NCI-H82 treated with DMSO at 0.1 percent for 48 hours (cell line): ENCODE data around the gene SLC17A5.
"Not testable (repeated sequence)": the region's sequence is repeated elsewhere in the genome, so short reads cannot be mapped to it uniquely, and the experiment has no call there.

Experiments used
- DNase-seq: peaks from one replicate; lab custom pipeline; 2025; ENCODE audit not compliant: unreplicated experiment; lab: John Stamatoyannopoulos, UW

Gene SLC17A5

DNA sequence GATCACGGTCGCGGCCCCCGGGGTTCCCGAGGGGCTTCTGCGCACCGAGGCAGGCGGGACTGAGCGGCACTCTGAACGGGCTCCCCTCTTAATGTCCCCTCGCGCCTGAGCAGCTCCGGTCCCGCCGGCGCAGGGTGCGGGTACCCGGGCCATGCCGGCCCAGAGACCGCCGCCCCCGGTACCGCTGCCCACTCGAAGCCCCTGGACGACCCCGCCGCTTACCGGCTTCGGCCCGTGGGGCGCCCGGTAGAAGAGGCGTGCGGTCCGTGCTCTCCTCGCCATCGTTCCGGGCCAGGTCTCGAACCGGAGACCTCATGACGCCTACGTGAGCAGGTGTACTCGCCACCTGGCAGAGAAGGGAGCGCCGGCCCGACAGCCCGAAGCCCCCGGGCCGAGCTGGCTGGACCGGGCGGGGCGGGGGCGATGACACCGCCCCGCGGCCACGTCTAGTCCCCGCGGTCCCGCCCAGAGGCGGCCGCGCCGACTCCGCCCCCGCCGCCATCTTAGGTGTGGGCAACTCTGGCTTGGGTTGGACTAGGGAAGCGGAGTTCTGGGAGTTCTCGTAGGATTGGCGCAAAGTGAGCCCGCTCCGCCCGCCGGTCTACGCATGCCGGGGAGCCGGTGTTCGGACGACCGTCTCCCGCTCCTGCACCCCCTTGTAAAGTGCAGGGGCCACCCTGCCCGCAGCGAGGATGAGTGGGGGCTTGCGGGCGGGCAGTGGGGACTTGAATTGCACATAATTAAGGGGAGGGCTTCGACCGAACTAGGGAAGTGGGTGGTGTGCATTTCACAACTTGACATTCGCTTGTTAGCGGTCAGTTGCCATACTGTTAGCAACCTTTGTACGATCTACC is at the start of gene SLC17A5:
TSS of gene SLC17A5 (minus strand) at position 422 of the 854 bp plus-strand sequence. CDS start at position 316, 106 bp downstream.
- peak; percentile 82 for DNase-seq

DNA sequence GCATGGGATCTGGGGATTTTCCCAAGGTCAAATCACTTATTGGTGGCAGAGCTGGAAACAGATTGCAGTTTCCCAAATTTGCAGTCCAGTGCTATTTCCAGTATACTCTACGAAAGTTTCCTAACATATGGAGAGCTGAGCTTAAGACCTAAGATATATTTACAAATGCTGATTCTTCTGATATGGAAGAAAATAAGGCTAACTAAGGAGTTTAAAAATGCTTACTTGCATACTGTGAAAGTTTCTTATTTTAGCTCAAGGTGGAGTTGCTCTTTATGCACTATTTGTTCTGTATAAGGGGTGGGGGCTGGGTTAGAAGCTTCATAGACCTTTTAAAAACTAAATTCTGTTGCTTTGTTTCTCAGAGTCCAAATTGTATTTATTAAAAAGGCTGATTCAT is 49.7 kb upstream of the SLC17A5 start:
- DNase-seq: no peak

DNA sequence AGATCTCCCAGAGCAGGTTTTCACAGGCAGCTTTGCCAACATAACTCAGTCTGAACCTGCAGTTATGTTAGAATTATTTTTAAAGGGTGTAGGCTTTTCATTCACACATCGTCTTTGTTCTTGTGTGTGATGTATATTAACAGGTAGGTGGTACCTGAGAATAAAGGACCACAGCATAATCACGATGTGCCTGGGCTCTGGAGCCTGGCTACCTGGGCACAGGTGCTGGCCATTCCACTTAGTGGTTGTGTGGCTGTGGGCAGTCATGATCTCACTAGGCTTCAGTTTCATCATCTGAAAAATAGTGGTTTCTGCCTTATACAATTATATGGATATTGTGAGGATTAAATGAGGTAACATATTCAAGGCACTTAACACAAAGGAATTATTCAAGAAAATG is 48.7 kb upstream of the SLC17A5 start:
- no peak for DNase-seq

GRCh38 chr6:73699676-73700459 is 46.1 kb upstream of the SLC17A5 start:
- DNase-seq: no peak

DNA sequence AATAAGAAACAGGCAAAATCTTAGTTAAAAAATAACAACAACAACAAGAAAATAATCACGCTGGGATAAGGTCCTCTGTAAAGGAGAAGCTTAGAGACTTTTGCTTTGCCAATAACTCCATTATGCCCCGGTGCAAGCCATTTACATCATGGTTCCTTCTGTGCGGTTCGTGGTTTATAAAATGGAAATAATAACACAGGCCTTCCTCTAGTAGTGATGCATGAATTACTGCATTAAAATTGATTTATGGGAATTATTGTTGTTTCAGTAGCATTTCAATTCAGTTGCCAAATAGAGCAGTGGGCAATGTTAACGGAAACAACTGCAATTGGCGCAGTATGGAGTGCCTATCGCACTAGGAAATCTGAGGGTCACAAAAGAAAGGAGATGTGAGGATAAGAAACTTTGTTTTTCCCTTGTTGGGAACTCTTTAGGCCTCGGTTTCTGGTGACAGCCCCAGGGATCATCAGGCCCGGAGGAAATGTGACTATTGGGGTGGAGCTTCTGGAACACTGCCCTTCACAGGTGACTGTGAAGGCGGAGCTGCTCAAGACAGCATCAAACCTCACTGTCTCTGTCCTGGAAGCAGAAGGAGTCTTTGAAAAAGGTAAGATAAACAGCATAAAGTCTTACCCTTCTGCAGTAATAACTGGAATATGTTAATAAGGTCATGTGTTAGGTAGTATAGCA is 43.3 kb upstream of the SLC17A5 start:
- no peak for DNase-seq

DNA sequence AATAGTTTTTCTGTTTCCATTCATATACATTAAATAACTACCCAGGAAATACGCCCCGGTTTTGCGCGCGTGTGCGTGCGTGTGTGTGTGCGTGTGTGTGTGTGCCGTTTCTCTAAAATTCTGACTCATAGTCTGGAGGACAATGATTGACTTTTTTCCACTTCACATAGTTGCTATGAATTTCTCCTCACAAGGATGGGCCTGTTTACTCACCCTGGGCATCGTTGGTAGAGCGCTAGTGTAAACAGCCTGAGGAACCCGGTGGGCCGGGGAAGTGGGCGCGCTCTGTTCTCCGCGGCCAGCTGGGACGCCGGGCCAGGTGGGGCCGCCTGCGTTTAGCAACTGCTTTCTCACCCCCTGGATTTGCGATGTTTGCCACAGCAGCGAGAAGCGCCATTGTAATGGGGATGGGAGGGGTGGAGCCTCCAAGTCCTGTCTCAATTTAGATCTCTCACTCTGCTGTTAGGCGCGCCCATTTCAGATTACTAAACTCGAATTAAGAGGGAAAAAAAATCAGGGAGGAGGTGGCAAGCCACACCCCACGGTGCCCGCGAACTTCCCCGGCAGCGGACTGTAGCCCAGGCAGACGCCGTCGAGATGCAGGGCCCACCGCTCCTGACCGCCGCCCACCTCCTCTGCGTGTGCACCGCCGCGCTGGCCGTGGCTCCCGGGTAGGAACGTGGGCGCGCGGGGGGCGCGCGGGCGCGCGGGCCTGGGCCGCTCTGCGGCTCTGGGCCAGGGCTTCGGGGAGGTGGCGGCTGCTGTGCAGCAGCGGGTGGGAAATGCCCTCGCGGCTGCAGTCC is 42.0 kb upstream of the SLC17A5 start, which contains the start of gene CD109:
TSS of gene CD109 (plus strand) at position 585 of the 803 bp plus-strand sequence. CDS start at position 598, 13 bp downstream.
- no peak for DNase-seq

- no peak for DNase-seq
Measured at GRCh38 chr6:73694711-73695411, 41.1 kb upstream of the SLC17A5 start.

- no peak for DNase-seq
Measured at GRCh38 chr6:73691512-73691911, 37.7 kb upstream of the SLC17A5 start.

DNA sequence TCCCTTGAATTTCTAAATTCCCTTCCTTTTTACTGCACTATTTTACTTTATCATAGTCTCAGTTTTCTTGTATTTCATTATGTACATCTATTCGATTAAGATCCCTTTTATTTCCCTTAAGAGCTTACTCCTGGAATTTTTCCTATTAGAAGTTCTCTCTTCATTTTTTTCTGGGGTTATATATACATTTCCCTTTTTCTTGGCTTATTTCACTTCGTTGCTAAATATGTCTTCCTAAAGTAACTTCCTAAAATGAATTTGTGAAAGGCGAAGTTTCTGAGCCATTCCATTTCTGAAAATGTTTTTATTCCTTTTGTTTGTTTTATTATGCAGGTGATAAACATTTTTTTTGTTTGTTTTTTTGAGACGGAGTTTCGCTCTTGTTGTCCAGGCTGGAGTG is 36.3 kb upstream of the SLC17A5 start:
- DNase-seq: no peak

- DNase-seq: no peak
Measured at GRCh38 chr6:73688351-73688750, 34.6 kb upstream of the SLC17A5 start.

DNA sequence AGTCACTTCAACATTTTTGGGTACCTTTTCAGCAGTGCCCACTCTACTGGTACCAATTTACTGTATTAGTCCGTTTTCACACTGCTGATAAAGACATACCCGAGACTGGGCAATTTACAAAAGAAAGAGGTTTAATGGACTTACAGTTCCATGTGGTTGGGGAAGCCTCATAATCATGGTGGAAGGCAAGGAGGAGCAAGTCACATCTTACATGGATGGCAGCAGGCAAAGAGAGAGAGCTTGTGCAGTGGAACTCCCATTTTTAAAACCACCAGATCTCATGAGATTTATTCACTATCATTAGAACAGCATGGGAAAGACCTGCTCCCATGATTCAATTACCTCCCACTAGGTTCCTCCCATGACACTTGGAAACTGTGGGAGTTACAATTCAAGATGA is 29.8 kb upstream of the SLC17A5 start:
- DNase-seq: not testable (repeated sequence)

DNA sequence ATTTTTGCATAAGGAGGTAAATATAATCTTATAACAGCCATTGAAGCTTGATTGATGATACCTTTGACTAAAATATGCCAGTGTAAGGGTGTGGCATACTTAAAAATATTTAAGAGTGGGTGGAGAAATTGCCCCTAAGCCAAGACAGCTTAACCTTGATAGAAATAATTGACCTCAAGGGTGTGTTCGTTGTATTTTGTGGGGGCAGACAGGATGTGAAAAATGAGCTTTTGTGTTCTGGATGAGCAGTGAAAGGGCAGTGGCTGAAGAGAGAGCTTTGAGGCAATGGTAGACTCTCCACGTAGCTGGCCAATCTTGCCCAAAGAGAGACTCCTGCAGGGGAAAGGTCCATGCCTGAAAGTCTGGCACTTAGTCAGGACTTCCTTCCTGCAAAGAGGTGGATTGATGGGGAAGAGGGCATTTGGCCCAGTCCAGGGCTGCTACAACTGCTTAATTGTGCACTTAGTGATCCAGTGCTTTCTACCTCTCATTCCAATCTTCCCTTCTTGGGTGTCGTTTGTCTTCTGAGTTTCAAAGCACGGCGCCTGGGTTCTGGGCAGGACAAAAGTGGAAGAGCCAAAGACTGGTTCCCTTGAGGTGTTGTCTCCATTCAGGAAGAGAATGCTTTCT is 26.6 kb upstream of the SLC17A5 start:
- DNase-seq: no peak

DNA sequence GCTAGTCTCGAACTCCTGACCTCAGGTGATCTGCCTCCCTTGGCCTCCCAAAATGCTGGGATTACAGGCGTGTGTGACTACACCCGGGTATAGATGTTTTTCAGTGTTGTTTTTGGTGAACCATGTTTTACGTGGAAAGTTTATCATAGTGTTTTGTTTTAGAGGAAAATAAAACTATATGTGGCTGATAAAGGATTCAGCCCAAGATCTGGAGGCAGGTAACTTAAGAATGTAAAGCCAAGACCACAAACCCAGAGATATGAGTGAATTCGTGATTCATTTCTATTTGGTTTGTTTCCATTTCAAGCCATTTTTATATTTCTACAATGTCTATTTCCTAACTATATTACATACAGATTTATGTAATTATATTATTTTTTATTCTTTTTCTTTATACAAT is 26.1 kb upstream of the SLC17A5 start:
- DNase-seq: not testable (repeated sequence)

DNA sequence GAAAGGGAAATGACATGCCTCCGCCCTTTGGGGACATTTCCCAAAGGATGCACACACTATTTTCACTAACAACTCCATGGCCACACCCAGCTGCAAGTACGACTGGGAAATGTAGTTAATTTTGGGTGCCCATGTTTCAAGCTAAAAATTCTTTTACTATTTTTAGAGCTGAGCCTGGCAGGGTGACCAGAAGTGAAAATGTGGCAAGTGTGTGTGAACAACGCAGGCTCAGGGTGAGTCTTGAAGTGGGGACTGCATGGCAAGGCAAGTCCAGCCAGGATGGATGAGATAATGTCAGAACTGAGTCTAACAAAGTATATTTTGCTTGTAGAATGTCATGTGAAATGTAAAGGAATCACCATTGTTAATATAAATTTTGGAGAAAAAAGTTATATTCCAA is 25.2 kb upstream of the SLC17A5 start:
- no peak for DNase-seq

GRCh38 chr6:73675466-73676098 is 21.8 kb upstream of the SLC17A5 start:
- peak; percentile 44 for DNase-seq

- DNase-seq: no peak
Measured at GRCh38 chr6:73671911-73672685, 18.3 kb upstream of the SLC17A5 start.

DNA sequence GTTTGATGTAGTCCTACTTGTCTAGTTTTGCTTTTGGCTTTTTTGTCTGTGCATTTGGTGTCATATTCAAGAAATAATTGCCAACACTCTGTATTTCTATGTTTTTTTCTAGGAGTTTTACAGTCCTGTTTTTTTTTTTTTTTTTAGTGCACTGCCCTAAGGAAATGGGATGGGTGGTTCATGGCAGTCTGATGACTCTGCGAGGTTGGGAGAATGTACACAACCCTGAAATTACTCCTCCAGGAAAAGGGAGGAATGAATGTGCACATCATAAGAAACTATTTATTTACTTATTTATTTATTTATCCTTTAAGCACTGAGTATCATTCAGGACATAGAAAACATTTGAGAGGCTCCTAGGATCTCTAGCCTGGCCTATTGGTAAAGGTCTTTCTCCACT is 15.2 kb upstream of the SLC17A5 start:
- DNase-seq: no peak

DNA sequence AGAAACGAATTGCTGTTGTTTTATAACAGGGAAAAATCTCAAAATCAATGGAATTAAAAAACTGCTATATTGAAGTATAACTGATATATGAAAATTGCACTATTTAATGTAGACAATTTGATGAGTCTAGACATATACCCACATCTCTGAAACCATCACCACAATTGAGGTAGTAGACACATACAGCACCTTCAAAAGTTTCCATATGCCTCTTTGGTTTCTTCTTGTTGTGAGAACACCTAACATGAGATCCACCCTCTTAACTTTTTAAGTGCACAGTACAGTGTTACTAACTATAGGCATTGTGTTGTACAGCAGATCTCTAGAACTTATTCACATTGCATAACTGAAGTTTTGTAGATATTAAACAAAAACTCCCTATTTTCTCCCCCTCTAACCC is 14.0 kb upstream of the SLC17A5 start:
- DNase-seq: no peak
